Astrocyte (in vitro differentiated cells and primary cell): ENCODE measurements around the gene TTLL5. TPM values are rescaled to one million over a fixed set of nuclear protein-coding genes. Genes with fewer than 3 reads are reported as not detected.
A peak's percentile ranks its signal among the peaks of the same experiment; 100 is the strongest.

Experiments
- DNase-seq: peaks from one replicate; pipeline ENCODE4 v3.0.0-alpha.2; 2010; ENCODE audit warnings: low read depth
- FAIRE-seq: peaks from 2 replicates; lab custom pipeline; 2011; peaks lifted over from hg19 to GRCh38; lab: Jason Lieb, UNC
- H2AFZ ChIP-seq: 2 replicates; pipeline ENCODE4 v1.6.0; 2012; ENCODE audit warnings: low read depth, low read length, inconsistent platforms
- H3K27ac ChIP-seq: 2 replicates; pipeline ENCODE4 v1.5.1; 2011; ENCODE audit warnings: low read depth, low read length, inconsistent platforms
- H3K27me3 ChIP-seq: 2 replicates; pipeline ENCODE4 v1.6.0; 2011; ENCODE audit warnings: low read length, inconsistent platforms; ENCODE audit not compliant: insufficient read depth
- H3K36me3 ChIP-seq: 2 replicates; pipeline ENCODE4 v1.5.1; 2011; ENCODE audit warnings: low read length, inconsistent platforms; ENCODE audit not compliant: insufficient read depth
- H3K4me1 ChIP-seq: 2 replicates; pipeline ENCODE4 v1.5.1; 2011; ENCODE audit warnings: low read length, inconsistent platforms; ENCODE audit not compliant: insufficient read depth
- H3K4me2 ChIP-seq: 2 replicates; pipeline ENCODE4 v1.6.0; 2012; ENCODE audit warnings: low read length, inconsistent platforms
- H3K4me3 ChIP-seq: 2 replicates; pipeline ENCODE4 v1.5.1; 2011; ENCODE audit warnings: low read depth, mild to moderate bottlenecking, low read length, inconsistent platforms; ENCODE audit not compliant: insufficient read depth
- H3K79me2 ChIP-seq: 2 replicates; pipeline ENCODE4 v1.6.0; 2012; ENCODE audit warnings: mild to moderate bottlenecking, low read length, inconsistent platforms; ENCODE audit not compliant: insufficient read depth
- H3K9ac ChIP-seq: 2 replicates; pipeline ENCODE4 v1.6.0; 2012; ENCODE audit warnings: mild to moderate bottlenecking, low read length, inconsistent platforms
- H3K9me3 ChIP-seq: 2 replicates; pipeline ENCODE4 v1.5.1; 2012; ENCODE audit warnings: low read depth, mild to moderate bottlenecking, low read length, inconsistent platforms; ENCODE audit not compliant: insufficient read depth
- H4K20me1 ChIP-seq: 2 replicates; pipeline ENCODE4 v1.6.0; 2012; ENCODE audit warnings: low read length, inconsistent platforms; ENCODE audit not compliant: insufficient read depth
- H3K27ac Mint-ChIP-seq: one replicate; pipeline ENCODE4 v1.8.0; 2021; ENCODE audit warnings: mild to moderate bottlenecking, mixed read lengths; ENCODE audit not compliant: unreplicated experiment
- H3K27me3 Mint-ChIP-seq: one replicate; pipeline ENCODE4 v1.8.0; 2021; ENCODE audit warnings: low read depth, mixed read lengths; ENCODE audit not compliant: unreplicated experiment
- H3K36me3 Mint-ChIP-seq: one replicate; pipeline ENCODE4 v1.8.0; 2021; ENCODE audit warnings: low read depth, mixed read lengths; ENCODE audit not compliant: unreplicated experiment
- H3K4me1 Mint-ChIP-seq: one replicate; pipeline ENCODE4 v1.8.0; 2021; ENCODE audit warnings: low read depth, mixed read lengths; ENCODE audit not compliant: unreplicated experiment
- H3K4me3 Mint-ChIP-seq: one replicate; pipeline ENCODE4 v1.8.0; 2021; ENCODE audit warnings: mild to moderate bottlenecking, moderate library complexity, mixed read lengths; ENCODE audit not compliant: unreplicated experiment
- H3K9me3 Mint-ChIP-seq: one replicate; pipeline ENCODE4 v1.8.0; 2021; ENCODE audit warnings: mild to moderate bottlenecking, mixed read lengths; ENCODE audit not compliant: unreplicated experiment
- EZH2 ChIP-seq: IDR thresholded peaks from 2 replicates; pipeline ENCODE4 v1.6.1; 2012; ENCODE audit warnings: mild to moderate bottlenecking, low read length, inconsistent platforms; ENCODE audit not compliant: insufficient read depth
- total RNA-seq: library from RNA; stranded (reverse); gene quantifications from 2 replicates; pipeline ENCODE4 v1.2.1, GENCODE V29; 2021
- TF ChIP-seq, protein P1 (sequence below): IDR thresholded peaks from 2 replicates; pipeline ENCODE4 v1.5.1; 2011; ENCODE audit warnings: low read depth, mild to moderate bottlenecking, inconsistent platforms, low read length, moderate library complexity; ENCODE audit not compliant: insufficient read depth

Gene TTLL5
- total RNA-seq, 1 donor from 2014 or later: 24.0 TPM

DNA sequence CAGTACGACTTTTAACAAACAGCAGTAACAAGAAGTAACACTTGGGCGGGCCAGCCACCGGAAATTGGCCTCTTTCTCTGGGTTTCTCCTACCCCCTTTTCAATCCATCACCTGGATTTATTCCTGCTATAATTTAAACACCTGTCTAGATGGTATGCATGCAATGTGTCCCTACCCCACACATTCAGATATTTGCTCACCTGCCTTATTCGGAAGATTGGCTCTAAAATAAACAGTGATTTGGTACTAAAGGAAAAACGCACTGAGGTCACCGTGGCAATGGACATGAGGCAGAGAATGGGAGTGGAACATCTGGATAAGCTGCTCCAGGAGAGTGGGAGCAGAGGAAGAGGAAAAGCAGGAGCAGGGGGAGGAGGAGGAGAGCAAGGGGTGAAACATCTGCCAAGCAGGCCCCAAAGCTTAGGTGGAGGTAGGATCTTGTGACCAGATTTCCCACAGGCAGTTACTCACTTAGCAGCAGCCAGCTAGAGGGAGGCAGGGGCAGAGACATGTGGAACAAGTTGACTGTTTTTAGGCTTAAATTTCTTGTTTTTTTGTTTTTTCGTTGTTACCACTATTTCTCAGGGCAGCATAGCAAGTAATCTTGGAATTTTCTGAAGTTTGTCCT lies 150.9 kb downstream of the TTLL5 start:
- no peaks in the 10 kb centered on the region for H3K79me2 ChIP-seq
- FAIRE-seq (no peak), DNase-seq (no peak)
- no peak overlapping the region for H3K27ac ChIP-seq
- H2AFZ ChIP-seq: no peak overlapping the region
- no peaks in the 10 kb centered on the region for H3K36me3 ChIP-seq
- no peaks in the 10 kb centered on the region for H3K27me3 ChIP-seq
- Mint-ChIP-seq H3K4me3 (no peak overlapping the region), H3K27ac (no peak overlapping the region), H3K9me3 (no peaks in the 10 kb centered on the region), H3K27me3 (no peaks in the 10 kb centered on the region), H3K4me1 (peaks cover 18% of the 10 kb centered on the region), H3K36me3 (peaks cover 4% of the 10 kb centered on the region)
- TF ChIP-seq EZH2: no peak
- TF ChIP-seq, protein P1, sequence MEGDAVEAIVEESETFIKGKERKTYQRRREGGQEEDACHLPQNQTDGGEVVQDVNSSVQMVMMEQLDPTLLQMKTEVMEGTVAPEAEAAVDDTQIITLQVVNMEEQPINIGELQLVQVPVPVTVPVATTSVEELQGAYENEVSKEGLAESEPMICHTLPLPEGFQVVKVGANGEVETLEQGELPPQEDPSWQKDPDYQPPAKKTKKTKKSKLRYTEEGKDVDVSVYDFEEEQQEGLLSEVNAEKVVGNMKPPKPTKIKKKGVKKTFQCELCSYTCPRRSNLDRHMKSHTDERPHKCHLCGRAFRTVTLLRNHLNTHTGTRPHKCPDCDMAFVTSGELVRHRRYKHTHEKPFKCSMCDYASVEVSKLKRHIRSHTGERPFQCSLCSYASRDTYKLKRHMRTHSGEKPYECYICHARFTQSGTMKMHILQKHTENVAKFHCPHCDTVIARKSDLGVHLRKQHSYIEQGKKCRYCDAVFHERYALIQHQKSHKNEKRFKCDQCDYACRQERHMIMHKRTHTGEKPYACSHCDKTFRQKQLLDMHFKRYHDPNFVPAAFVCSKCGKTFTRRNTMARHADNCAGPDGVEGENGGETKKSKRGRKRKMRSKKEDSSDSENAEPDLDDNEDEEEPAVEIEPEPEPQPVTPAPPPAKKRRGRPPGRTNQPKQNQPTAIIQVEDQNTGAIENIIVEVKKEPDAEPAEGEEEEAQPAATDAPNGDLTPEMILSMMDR: no peak
- no peaks in the 10 kb centered on the region for H4K20me1 ChIP-seq
- H3K9me3 ChIP-seq: no peaks in the 10 kb centered on the region
- no peak overlapping the region for H3K4me2 ChIP-seq
- H3K4me1 ChIP-seq: no peaks in the 10 kb centered on the region
- H3K4me3 ChIP-seq: no peak overlapping the region
- no peak overlapping the region for H3K9ac ChIP-seq

DNA sequence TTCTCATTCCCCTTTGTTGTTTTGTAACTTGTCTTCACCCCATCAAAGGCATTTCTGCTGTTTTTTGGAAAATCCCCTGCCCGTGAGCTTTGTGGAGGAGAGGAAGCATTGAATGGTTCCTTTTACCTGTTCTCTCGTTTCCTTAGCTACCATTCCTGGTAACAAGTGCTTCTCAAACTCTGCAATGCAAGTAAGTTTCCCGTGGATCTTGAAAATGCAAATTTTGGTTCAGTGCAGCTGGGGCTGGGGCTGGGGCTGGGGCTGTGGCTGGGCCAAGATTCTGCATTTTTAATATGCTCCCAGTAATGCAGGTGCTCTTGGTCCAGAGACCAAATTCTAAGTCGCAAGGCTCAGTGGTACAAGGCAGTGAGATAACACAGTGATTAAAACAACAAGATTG lies 151.6 kb downstream of the TTLL5 start:
- FAIRE-seq (no peak), DNase-seq (no peak)
- Histone ChIP-seq H3K9me3 (no peaks in the 10 kb centered on the region), H2AFZ (no peak overlapping the region), H4K20me1 (no peaks in the 10 kb centered on the region), H3K79me2 (no peaks in the 10 kb centered on the region), H3K27me3 (no peaks in the 10 kb centered on the region), H3K27ac (no peak overlapping the region), H3K4me3 (no peak overlapping the region), H3K36me3 (no peaks in the 10 kb centered on the region), H3K9ac (no peak overlapping the region), H3K4me1 (no peaks in the 10 kb centered on the region), H3K4me2 (no peak overlapping the region)
- H3K4me1 Mint-ChIP-seq: peaks cover 18% of the 10 kb centered on the region
- TF ChIP-seq, protein P1: no peak
- TF ChIP-seq EZH2: no peak
- no peaks in the 10 kb centered on the region for H3K27me3 Mint-ChIP-seq
- no peak overlapping the region for H3K4me3 Mint-ChIP-seq
- H3K36me3 Mint-ChIP-seq: peaks cover 4% of the 10 kb centered on the region
- H3K27ac Mint-ChIP-seq: no peak overlapping the region
- no peaks in the 10 kb centered on the region for H3K9me3 Mint-ChIP-seq

DNA sequence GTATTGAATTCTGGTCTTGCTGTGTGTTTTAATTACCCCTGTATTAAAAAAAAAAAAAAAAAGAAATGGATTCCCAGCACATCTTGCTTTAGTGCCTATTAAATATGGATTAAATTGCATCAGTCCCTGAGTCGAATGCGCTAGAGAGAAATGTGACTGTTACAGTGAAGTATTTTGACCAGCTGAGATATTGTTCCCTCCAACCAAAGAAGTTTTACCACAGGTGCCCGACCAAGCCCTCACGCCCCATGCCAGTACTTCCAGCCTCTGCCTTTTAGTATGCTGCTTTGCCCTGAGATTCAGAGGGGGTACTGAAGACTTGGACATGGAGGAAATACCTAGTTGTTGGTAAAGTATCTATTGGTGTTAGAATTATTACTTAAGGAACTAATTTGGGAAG lies 159.7 kb downstream of the TTLL5 start:
- Mint-ChIP-seq H3K27me3 (no peaks in the 10 kb centered on the region), H3K36me3 (peaks cover 4% of the 10 kb centered on the region), H3K4me3 (no peak overlapping the region), H3K27ac (peak overlapping the region; percentile 99), H3K4me1 (peaks cover 51% of the 10 kb centered on the region), H3K9me3 (no peaks in the 10 kb centered on the region)
- H3K4me3 ChIP-seq: no peak overlapping the region
- TF ChIP-seq, protein P1: no peak
- TF ChIP-seq EZH2: no peak
- H3K9ac ChIP-seq: no peak overlapping the region
- H2AFZ ChIP-seq: no peak overlapping the region
- DNase-seq: no peak
- peaks cover 34% of the 10 kb centered on the region for H3K4me1 ChIP-seq
- FAIRE-seq: no peak
- no peak overlapping the region for H3K27ac ChIP-seq
- no peaks in the 10 kb centered on the region for H3K27me3 ChIP-seq
- H3K36me3 ChIP-seq: peaks cover 4% of the 10 kb centered on the region
- H4K20me1 ChIP-seq: no peaks in the 10 kb centered on the region
- H3K4me2 ChIP-seq: no peak overlapping the region
- H3K9me3 ChIP-seq: no peaks in the 10 kb centered on the region
- no peaks in the 10 kb centered on the region for H3K79me2 ChIP-seq
